Activated CD4-positive, alpha-beta T cell treated with anti-CD3 and anti-CD28 coated beads for 24 hours (primary cell): ENCODE data around the gene SRRD.

ENCODE experiments used
- DNase-seq, 2 donors: peaks; one replicate each; pipeline ENCODE4 v3.0.0-alpha.2; 2020; ENCODE audit warnings: low read depth in 2 of 2

Gene SRRD

DNA sequence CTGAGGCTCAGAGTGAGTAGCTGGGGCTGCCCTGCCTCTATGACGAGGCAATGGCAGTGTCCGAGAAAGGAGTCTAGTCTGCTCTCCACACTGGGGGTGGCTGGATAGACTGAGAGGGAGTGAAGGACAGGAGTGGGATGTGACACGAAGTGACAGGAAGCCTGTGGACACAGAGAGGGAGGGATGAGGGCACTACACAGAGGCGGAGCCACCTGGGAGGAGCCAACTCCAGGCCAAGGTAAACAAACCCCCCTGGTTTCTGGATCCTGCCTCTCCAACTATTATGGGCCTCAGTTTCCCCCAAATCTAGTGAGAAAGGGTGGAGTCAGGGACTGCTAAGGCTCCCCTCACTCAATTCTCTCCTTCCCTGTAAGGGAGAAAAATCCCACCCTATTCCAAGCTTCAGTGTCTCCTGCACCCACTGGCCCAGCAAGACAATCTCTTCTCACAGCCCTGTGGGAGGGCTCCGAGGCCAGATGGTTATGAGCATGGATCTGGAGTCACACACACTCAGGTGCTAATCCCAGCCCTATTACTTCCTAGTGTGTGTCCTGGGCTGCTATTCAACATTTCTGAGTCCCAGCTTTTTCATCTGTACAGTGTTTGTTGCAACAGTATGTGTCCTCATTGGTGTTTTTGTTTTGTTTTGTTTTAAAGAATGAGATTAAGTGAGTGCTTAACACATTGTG is 29.7 kb upstream of the SRRD start:
- no peak for DNase-seq

GRCh38 chr22:26457661-26458272 is 25.9 kb upstream of the SRRD start:
- no peak for DNase-seq

- DNase-seq = no peak
Measured at GRCh38 chr22:26460202-26460601, 23.5 kb upstream of the SRRD start.

GRCh38 chr22:26461188-26461810 is 22.4 kb upstream of the SRRD start:
- peak; percentile 29 to 34 for DNase-seq

- DNase-seq = no peak
Measured at GRCh38 chr22:26462051-26462450, 21.6 kb upstream of the SRRD start.

GRCh38 chr22:26462641-26463040 is 21.0 kb upstream of the SRRD start:
- no peak for DNase-seq

- DNase-seq = no peak
Measured at GRCh38 chr22:26463101-26463661, 20.5 kb upstream of the SRRD start.

DNA sequence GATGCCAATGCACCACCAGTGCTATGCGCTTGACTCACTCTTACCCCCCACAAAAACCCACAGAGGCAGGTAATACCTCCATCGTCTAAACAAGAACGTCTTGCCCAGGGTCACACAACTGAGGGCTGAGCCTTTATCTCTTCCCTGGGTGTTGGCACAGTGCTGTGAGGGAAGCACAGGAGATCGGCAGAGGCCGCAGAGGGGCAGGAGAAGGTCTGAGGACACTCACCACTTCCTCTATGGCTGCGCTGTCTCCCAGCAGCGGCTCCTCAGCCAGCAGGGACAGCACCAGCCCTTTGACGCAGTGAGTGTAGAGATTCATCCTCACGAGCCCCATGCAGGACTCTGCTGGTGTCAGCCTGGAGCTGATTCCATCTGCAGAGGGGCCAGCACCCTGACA is 20.0 kb upstream of the SRRD start:
- no peak for DNase-seq

- no peak for DNase-seq
Measured at GRCh38 chr22:26464312-26464711, 19.4 kb upstream of the SRRD start.

GRCh38 chr22:26466196-26466595 is 17.5 kb upstream of the SRRD start:
- DNase-seq = no peak

- no peak for DNase-seq
Measured at GRCh38 chr22:26470807-26471206, 12.9 kb upstream of the SRRD start.

- no peak for DNase-seq
Measured at GRCh38 chr22:26471522-26471921, 12.2 kb upstream of the SRRD start.

- no peak for DNase-seq
Measured at GRCh38 chr22:26474682-26475081, 9.0 kb upstream of the SRRD start.

GRCh38 chr22:26476705-26477340 is 6.9 kb upstream of the SRRD start:
- DNase-seq = no peak

DNA sequence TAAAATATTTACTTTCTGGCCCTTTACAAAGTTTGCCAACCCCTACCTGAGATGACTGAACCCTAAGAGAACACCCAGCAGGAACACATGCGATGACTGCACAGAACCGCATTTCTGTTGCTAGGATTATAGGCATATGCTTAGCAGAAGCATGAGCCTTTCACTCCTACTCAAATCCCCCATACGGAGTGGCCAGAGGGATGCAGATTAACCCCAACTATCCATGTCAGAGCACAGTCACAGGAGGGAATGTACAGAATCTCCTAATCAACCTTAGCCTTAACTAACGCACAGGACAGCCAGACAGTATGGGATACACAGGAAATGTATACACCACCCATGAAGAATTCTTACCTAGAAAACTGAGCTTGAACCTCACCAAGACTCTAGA is 6.3 kb upstream of the SRRD start:
- DNase-seq = no peak

DNA sequence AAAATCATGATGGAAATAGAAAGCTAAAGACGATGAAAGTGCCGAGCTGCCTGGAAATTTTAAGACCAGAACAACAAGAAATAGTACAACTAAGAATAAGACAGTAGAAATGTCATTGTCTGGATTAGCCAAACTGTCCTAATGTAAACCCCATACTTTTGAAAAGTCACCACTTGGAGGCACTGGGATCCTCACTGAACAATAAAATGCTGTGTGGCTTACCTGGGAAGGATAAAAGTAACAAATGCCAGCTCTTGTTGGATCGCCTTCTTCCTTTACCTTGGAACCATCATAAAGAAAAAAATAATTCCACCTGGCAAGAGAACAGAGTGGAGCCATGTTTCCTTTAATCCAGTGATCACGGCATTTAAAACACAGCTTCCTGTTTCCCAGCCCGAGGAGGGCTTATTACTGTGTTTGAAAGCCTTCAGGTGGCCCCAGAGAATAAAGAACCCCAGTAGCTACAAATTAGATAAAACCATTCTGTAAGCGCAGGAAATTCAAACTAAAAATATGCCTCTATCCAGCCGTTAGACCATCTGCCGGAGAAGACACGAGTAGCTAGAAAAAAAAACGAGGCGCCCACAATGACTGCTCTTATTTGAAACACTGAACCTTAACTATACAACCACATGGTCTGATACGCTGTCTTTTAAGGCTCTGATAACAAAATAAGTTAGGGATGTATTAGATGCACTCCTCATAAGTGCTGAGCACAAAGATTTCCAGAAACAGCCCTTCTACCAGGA is 4.5 kb upstream of the SRRD start:
- DNase-seq = no peak

DNA sequence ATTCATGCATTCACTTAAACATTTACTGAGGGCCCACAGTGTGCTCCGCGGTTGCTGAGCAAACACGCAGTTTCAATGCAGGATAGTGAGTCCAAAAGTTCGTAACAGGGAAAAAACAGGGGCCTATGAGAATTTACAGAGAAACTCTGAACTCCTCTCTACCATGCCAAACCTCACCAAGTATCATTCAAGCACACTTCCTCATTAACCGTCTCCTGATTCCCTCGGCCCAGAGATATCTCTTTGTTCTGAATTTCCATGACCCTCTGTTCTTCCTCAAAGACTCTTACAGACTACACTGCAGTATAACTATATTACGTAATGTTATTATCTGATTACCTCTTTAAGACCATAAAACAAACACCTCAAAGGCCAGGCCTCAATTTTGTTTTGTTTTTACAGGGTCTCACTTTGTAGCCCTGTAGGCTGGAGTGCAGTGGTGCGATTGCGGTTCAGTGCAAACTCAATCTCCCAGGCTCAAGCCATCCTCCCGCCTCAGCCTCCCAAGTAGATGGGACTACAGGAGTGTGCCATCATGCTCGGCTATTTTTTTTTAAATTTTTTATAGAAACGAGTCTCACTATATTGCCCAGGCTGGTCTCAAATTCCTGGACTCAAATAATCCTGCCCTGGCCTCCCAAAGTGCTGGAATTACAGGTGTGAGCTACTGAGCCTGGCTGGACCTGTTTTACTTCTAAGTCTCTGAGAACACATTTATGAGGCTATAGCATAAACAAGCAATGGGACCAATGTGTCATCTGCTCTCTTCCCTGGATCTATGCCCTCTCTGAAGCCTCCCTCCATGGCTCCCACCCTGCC is 3.7 kb upstream of the SRRD start:
- no peak for DNase-seq

DNA sequence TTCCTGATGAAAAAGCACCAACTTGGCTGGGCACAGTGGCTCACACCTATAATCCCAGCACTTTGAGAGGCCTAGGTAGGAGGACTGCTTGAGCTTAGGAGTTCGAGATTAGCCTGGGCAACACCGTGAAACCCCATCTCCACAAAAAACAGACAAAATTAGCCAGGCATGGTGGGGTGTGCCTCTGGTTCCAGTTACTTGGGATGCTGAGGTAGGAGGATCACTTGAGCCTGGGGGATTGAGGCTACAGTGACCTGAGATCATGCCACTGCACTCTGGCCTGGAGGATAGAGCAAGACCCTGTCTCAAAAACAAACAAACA is 3.1 kb upstream of the SRRD start:
- no peak for DNase-seq

- no peak for DNase-seq
Measured at GRCh38 chr22:26481112-26481693, 2.5 kb upstream of the SRRD start.

DNA sequence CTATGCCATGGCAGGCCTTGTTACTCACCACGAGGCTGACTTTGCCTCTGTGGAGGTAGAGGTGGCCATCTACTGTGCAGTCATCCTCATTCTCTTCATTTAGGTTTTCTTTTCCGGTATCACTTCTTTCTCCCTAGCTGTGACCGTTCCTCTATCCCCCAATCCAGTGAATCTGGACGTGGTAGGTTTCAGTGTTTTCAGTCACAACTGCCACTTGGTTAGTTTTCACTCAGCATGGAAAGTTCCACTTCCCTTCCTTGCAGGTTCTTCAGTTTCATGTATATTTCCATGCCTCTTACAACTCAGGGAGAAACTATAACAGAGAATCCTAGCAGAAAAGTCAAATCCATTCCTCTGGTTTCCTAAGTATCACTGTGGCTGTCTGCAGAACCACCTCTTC is 2.0 kb upstream of the SRRD start:
- no peak for DNase-seq

- DNase-seq = no peak
Measured at GRCh38 chr22:26482161-26482560, 1.5 kb upstream of the SRRD start.
